ENCODE measurements around the gene ABCA13. TPM values are rescaled to one million over a fixed set of nuclear protein-coding genes. Genes with fewer than 3 reads are reported as not detected.

Gene ABCA13
- total RNA-seq, 1 donor from 2014 or later: 2.2 TPM

- intact Hi-C loops (cut with DNase I): no loop called here
- no peak overlapping the region for H3K4me3 ChIP-seq
- no peak for DNase-seq
- H3K4me1 ChIP-seq: no peaks in the 10 kb centered on the region
- H3K36me3 ChIP-seq: no peaks in the 10 kb centered on the region
- no peak for ATAC-seq
- H3K9me3 ChIP-seq: no peaks in the 10 kb centered on the region
- H3K27ac ChIP-seq: no peak overlapping the region
- TF ChIP-seq, protein P1, sequence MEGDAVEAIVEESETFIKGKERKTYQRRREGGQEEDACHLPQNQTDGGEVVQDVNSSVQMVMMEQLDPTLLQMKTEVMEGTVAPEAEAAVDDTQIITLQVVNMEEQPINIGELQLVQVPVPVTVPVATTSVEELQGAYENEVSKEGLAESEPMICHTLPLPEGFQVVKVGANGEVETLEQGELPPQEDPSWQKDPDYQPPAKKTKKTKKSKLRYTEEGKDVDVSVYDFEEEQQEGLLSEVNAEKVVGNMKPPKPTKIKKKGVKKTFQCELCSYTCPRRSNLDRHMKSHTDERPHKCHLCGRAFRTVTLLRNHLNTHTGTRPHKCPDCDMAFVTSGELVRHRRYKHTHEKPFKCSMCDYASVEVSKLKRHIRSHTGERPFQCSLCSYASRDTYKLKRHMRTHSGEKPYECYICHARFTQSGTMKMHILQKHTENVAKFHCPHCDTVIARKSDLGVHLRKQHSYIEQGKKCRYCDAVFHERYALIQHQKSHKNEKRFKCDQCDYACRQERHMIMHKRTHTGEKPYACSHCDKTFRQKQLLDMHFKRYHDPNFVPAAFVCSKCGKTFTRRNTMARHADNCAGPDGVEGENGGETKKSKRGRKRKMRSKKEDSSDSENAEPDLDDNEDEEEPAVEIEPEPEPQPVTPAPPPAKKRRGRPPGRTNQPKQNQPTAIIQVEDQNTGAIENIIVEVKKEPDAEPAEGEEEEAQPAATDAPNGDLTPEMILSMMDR (IDR thresholded peaks at IDR 0.05): no peak
- H3K27me3 ChIP-seq (ENCODE audit: low read depth): no peaks in the 10 kb centered on the region
Observed at GRCh38 chr7:48286836-48287235, 115.6 kb downstream of the ABCA13 start.

DNA sequence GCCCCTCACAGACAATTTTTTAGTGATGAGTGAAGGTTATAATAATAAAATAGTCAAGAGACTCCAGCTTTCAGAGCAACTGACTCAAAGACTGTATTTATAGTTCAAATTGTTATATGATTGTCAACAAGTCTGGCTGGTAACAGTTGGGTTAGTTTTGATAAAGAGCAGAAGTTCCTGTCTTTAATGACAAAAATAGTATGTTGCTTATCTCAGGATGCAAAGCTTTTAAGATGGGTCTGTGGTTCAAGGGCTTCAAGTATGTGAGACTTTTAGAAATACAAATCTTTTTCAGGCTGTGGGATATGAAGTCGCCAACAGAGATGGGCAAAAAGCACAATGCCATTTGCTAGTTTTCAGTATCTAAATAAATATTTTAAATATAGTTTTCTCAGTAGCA lies 118.4 kb downstream of the ABCA13 start:
- Histone ChIP-seq H3K36me3 (no peaks in the 10 kb centered on the region), H3K27ac (no peak overlapping the region), H3K9me3 (no peaks in the 10 kb centered on the region), H3K27me3 (ENCODE audit: low read depth) (no peaks in the 10 kb centered on the region), H3K4me3 (no peak overlapping the region), H3K4me1 (no peaks in the 10 kb centered on the region)
- DNase-seq: no peak
- ATAC-seq: no peak
- intact Hi-C loops (cut with DNase I): no loop called here
- TF ChIP-seq, protein P1 (IDR thresholded peaks at IDR 0.05): no peak

DNA sequence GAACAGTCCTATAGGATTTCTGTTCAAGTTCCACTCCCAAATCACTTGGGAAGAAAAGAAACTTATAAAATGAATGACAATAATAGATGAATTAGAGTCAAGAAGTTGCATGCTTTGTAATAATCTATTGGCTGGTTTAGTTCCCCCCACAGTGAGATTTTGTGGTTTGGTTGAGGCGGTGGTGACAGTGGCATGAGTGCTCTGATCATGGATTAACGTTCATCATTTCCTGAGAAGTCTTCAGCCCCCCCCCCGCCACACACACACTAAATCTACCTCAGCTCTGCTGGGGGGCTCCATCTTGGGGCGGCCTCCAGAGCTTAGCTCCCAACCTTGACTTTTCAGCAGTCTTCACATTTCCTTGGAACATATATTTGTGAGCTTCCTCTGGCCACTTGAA lies 121.7 kb downstream of the ABCA13 start:
- Histone ChIP-seq H3K4me3 (no peak overlapping the region), H3K36me3 (no peaks in the 10 kb centered on the region), H3K9me3 (no peaks in the 10 kb centered on the region), H3K27ac (no peak overlapping the region), H3K27me3 (ENCODE audit: low read depth) (no peaks in the 10 kb centered on the region), H3K4me1 (no peaks in the 10 kb centered on the region)
- no peak for DNase-seq
- TF ChIP-seq, protein P1 (IDR thresholded peaks at IDR 0.05): no peak
- intact Hi-C loops (cut with DNase I): no loop called here
- ATAC-seq: no peak

GRCh38 chr7:48295296-48295971 lies 124.2 kb downstream of the ABCA13 start:
- intact Hi-C loops (cut with DNase I): no loop called here
- no peak for ATAC-seq

GRCh38 chr7:48296966-48297365 lies 125.7 kb downstream of the ABCA13 start:
- H3K4me3 ChIP-seq: no peak overlapping the region
- TF ChIP-seq, protein P1 (IDR thresholded peaks at IDR 0.05): no peak
- ATAC-seq (no peak), DNase-seq (no peak)
- intact Hi-C loops (cut with DNase I): no loop called here
- H3K27me3 ChIP-seq (ENCODE audit: low read depth): no peaks in the 10 kb centered on the region
- no peaks in the 10 kb centered on the region for H3K4me1 ChIP-seq
- H3K9me3 ChIP-seq: no peaks in the 10 kb centered on the region
- H3K36me3 ChIP-seq: no peaks in the 10 kb centered on the region
- H3K27ac ChIP-seq: no peak overlapping the region

More at GRCh38 chr7:48295296-48295971, 124.2 kb downstream of the ABCA13 start:
- no peak overlapping the region for H3K27ac ChIP-seq
- H3K27me3 ChIP-seq (ENCODE audit: low read depth): no peaks in the 10 kb centered on the region
- H3K4me3 ChIP-seq: no peak overlapping the region
- TF ChIP-seq, protein P1 (IDR thresholded peaks at IDR 0.05): no peak
- no peaks in the 10 kb centered on the region for H3K4me1 ChIP-seq
- no peak for DNase-seq
- H3K36me3 ChIP-seq: no peaks in the 10 kb centered on the region
- no peaks in the 10 kb centered on the region for H3K9me3 ChIP-seq
